ENCODE data around the gene RAPGEF2. TPM values are rescaled to one million over a fixed set of nuclear protein-coding genes. Genes with fewer than 3 reads are reported as not detected.

The RAPGEF2 gene
- total and polyA plus RNA-seq, 9 of the 15 experiments (the other 6 are each of a cell fraction or from before 2014, with no cell fraction given): 3.1 to 32.6 (median 23.1) TPM

DNA sequence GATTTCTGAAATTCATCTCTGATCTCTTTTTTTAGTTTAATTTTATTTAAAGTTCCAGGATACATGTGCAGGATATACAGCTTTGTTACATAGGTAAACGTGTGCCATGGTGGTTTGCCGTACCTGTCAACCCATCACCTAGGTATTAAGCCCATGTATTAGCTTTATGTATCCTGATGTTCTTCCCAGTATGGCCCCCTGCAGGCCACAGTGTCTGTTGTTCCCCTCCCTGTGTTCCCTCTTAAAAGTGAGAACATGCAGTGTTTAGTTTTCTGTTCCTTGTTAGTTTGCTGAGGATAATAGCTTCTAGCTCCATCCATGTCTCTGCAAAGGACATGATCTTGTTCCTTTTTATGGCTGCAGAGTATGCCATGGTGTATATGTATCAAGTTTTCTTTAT is 153.2 kb downstream of the RAPGEF2 start:
- no peak for TF ChIP-seq TBP (optimal IDR thresholded peaks at IDR 0.05; ENCODE audit: low read depth, low read length)

DNA sequence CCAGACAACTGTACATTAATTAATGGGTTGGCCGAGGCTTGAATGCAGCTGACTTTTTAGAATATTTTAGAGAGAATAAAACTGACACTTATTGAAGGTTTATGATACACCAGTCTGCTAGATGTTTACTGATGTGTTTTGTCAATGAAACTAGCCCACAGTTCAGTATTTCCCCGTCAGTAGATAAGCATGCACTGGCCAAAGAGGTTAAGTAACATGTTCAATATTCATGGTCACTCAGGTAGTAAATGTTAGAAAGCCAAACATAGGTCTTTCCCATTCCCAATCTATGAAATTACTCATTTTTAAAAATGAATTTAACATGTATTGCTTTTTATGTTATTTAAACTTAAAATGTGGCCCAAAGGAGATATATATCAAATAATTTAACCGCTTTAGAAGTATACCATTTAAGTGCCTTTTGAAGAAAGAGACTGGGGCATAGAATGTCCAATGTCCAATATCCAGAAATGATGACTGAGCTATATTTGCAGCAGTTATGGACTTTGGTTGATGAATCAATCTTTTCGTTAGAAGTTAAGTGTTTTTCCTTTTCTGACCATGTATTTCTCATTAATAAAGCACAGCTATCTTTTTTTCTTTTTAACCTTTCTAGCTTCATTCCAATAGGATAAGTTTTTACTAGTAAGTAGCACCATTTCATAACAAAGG is 156.1 kb downstream of the RAPGEF2 start:
- H3K36me3 ChIP-seq (ENCODE audit: control insufficient read depth, insufficient read depth, low read length): no peaks in the 10 kb centered on the region
- H3K4me1 ChIP-seq (replicated peaks in 1 of 2; ENCODE audit: control insufficient read depth in 2 of 2, insufficient read depth in 2 of 2, low read length in 2 of 2): no peaks in the 10 kb centered on the region
- no peak overlapping the region for H3K4me3 ChIP-seq
- no peaks in the 10 kb centered on the region for H3K9me1 ChIP-seq (ENCODE audit: control insufficient read depth, insufficient read depth, low read length)
- in situ Hi-C loops (cut with MboI) (no loop called here), intact Hi-C loops (cut with micrococcal nuclease) (no loop called here)
- WGBS (ENCODE audit: insufficient coverage, low coverage, missing lambda C conversion rate): 76% methylated on average over 4 of the region's 4 CpGs
- TF ChIP-seq MAFG (tag; conservative IDR thresholded peaks at IDR 0.05): peak; percentile 42; the same call in 1 of the 2 replicates
- TF ChIP-seq BCLAF1 (IDR thresholded peaks at IDR 0.05; ENCODE audit: borderline replicate concordance in 1 of 2, control insufficient read depth in 1 of 2, low read depth in 2 of 2, low read length in 1 of 2): no peak
- no peak for TF ChIP-seq ZNF239 (CRISPR knock-in tag; IDR thresholded peaks at IDR 0.05)
- TF ChIP-seq ZNF551 (CRISPR knock-in tag; IDR thresholded peaks at IDR 0.05): no peak
- TF ChIP-seq ZNF316 (IDR thresholded peaks at IDR 0.05): peak; percentile 76
- TF ChIP-seq MAFF (IDR thresholded peaks at IDR 0.05; ENCODE audit: low read length): peak; percentile 51
- peak; percentile 69 for TF ChIP-seq C11orf30 (IDR thresholded peaks at IDR 0.05; ENCODE audit: low read depth)
- TF ChIP-seq TEAD1 (CRISPR knock-in tag; IDR thresholded peaks at IDR 0.05): no peak
- DNase-seq (ENCODE audit: extremely low read depth in 1 of 4, low spot score in 3 of 4): no peak
- H3K4me2 ChIP-seq (ENCODE audit: insufficient read depth, low read length): no peak overlapping the region
- no peak overlapping the region for H3K27ac ChIP-seq (ENCODE audit: extremely low read depth, low read depth, low read length)
- no peaks in the 10 kb centered on the region for H3K9me3 ChIP-seq (replicated peaks; ENCODE audit: control insufficient read depth, insufficient read depth, low read depth, low read length)
- no peaks in the 10 kb centered on the region for H4K20me1 ChIP-seq (replicated peaks; ENCODE audit: control insufficient read depth, insufficient read depth, low read length)
- no peaks in the 10 kb centered on the region for H3K27me3 ChIP-seq (ENCODE audit: control insufficient read depth in 2 of 2, insufficient read depth in 2 of 2, low read length in 2 of 2)
- ATAC-seq: no peak
- BruUV-seq (replicated peaks): no TSS peak
- ChIA-PET CTCF (ENCODE audit: low intra/inter-chr PET ratio) (no interaction called here), POLR2A (no interaction called here)
- H3K79me2 ChIP-seq (ENCODE audit: control insufficient read depth, insufficient read depth, low read length): no peaks in the 10 kb centered on the region
- no peak for FAIRE-seq
- no peak overlapping the region for H3K9ac ChIP-seq (ENCODE audit: insufficient read depth in 1 of 2, low read depth in 2 of 2, low read length in 2 of 2)
- H2AFZ ChIP-seq (ENCODE audit: low read depth, low read length): no peak overlapping the region

More for the DNA sequence above, 153.2 kb downstream of the RAPGEF2 start:
- no peak for DNase-seq (ENCODE audit: extremely low read depth in 1 of 4, low spot score in 3 of 4)
- Histone ChIP-seq H4K20me1 (replicated peaks; ENCODE audit: control insufficient read depth, insufficient read depth, low read length) (no peaks in the 10 kb centered on the region), H2AFZ (ENCODE audit: low read depth, low read length) (no peak overlapping the region), H3K4me1 (replicated peaks in 1 of 2; ENCODE audit: control insufficient read depth in 2 of 2, insufficient read depth in 2 of 2, low read length in 2 of 2) (no peaks in the 10 kb centered on the region), H3K27ac (ENCODE audit: extremely low read depth, low read depth, low read length) (no peak overlapping the region), H3K36me3 (ENCODE audit: control insufficient read depth, insufficient read depth, low read length) (no peaks in the 10 kb centered on the region), H3K27me3 (ENCODE audit: control insufficient read depth in 2 of 2, insufficient read depth in 2 of 2, low read length in 2 of 2) (no peaks in the 10 kb centered on the region), H3K9me3 (replicated peaks; ENCODE audit: control insufficient read depth, insufficient read depth, low read depth, low read length) (no peaks in the 10 kb centered on the region; the same call in 1 of the 2 replicates), H3K4me3 (no peak overlapping the region), H3K9me1 (ENCODE audit: control insufficient read depth, insufficient read depth, low read length) (no peaks in the 10 kb centered on the region), H3K4me2 (ENCODE audit: insufficient read depth, low read length) (no peak overlapping the region), H3K79me2 (ENCODE audit: control insufficient read depth, insufficient read depth, low read length) (no peaks in the 10 kb centered on the region), H3K9ac (ENCODE audit: insufficient read depth in 1 of 2, low read depth in 2 of 2, low read length in 2 of 2) (no peak overlapping the region)
- intact Hi-C loops (cut with micrococcal nuclease): no loop called here
- no peak for ATAC-seq
- no TSS peak for BruUV-seq (replicated peaks)
- 58% methylated on average over 2 of the region's 2 CpGs for WGBS (ENCODE audit: insufficient coverage, low coverage, missing lambda C conversion rate)
- in situ Hi-C loops (cut with MboI): no loop called here
- CTCF ChIA-PET (ENCODE audit: low intra/inter-chr PET ratio): no interaction called here
- POLR2A ChIA-PET: no interaction called here
- no peak for FAIRE-seq
